WTC11 (cell line): Measurements from ENCODE around the gene TFEC.

Source experiments
- CTCF ChIP-seq: fragments of 200-600 bp; IDR thresholded peaks from 2 replicates; pipeline ENCODE4 v1.8.0; 2022; ENCODE audit warnings: antibody characterized with exemption
- E2F5 ChIP-seq: sonication (generic); formaldehyde crosslinking; IDR thresholded peaks from 2 replicates; pipeline ENCODE4 v1.8.1; 2022; ENCODE audit warnings: mild to moderate bottlenecking, moderate library complexity, missing genetic modification reagents
- KAT7 ChIP-seq: sonication (generic); formaldehyde crosslinking; IDR thresholded peaks from 2 replicates; pipeline ENCODE4 v1.8.1; 2023; ENCODE audit warnings: missing genetic modification reagents, mild to moderate bottlenecking, borderline replicate concordance
- NFE2L1 ChIP-seq: sonication (generic); formaldehyde crosslinking; IDR thresholded peaks from 2 replicates; pipeline ENCODE4 v1.8.1; 2023; ENCODE audit warnings: missing genetic modification reagents
- ZNF671 ChIP-seq: fragments of 250-450 bp; sonication (Bioruptor Pico); IDR thresholded peaks from 2 replicates; pipeline ENCODE4 v1.8.0; 2021; ENCODE audit warnings: mild to moderate bottlenecking

GRCh38 chr7:115988401-115988800 is 42.2 kb downstream of the TFEC start:
- TF ChIP-seq CTCF (no peak), KAT7 (no peak), NFE2L1 (CRISPR knock-in tag) (no peak), ZNF671 (CRISPR knock-in tag) (no peak), E2F5 (CRISPR knock-in tag) (no peak)
